Measurements from ENCODE around the gene CCDC149. TPM values are rescaled to one million over a fixed set of nuclear protein-coding genes. Genes with fewer than 3 reads are reported as not detected.

The CCDC149 gene
- total RNA-seq, 1 donor from 2014 or later, result 16.7 TPM

GRCh38 chr4:24775032-24775605, 137.7 kb downstream of the CCDC149 start:
- intact Hi-C loops (cut with DNase I), result no loop called here
- TF ChIP-seq POLR2AphosphoS5 (IDR thresholded peaks at IDR 0.05; ENCODE audit: insufficient read depth in 1 of 2, low read depth in 1 of 2) (no peak), POLR2A (IDR thresholded peaks at IDR 0.05) (no peak), CTCF (IDR thresholded peaks at IDR 0.05) (no peak)

GRCh38 chr4:24774452-24774851, 138.4 kb downstream of the CCDC149 start:
- no peaks in the 10 kb centered on the region for H3K27me3 ChIP-seq
- no peak overlapping the region for H3K27ac ChIP-seq
- intact Hi-C loops (cut with DNase I), result no loop called here
- no peak overlapping the region for H3K4me3 ChIP-seq
- no peak for DNase-seq (ENCODE audit: extremely low spot score in 2 of 2)
- no peaks in the 10 kb centered on the region for H3K36me3 ChIP-seq
- peaks cover 45% of the 10 kb centered on the region for H3K4me1 ChIP-seq
- no peaks in the 10 kb centered on the region for H3K9me3 ChIP-seq
- TF ChIP-seq POLR2A (IDR thresholded peaks at IDR 0.05), result no peak
- no peak for TF ChIP-seq CTCF (IDR thresholded peaks at IDR 0.05)
- no peak for TF ChIP-seq POLR2AphosphoS5 (IDR thresholded peaks at IDR 0.05; ENCODE audit: insufficient read depth in 1 of 2, low read depth in 1 of 2)

More at GRCh38 chr4:24775032-24775605, 137.7 kb downstream of the CCDC149 start:
- no peaks in the 10 kb centered on the region for H3K27me3 ChIP-seq
- no peaks in the 10 kb centered on the region for H3K9me3 ChIP-seq
- H3K27ac ChIP-seq, result no peak overlapping the region
- H3K4me1 ChIP-seq, result peaks cover 40% of the 10 kb centered on the region
- H3K36me3 ChIP-seq, result no peaks in the 10 kb centered on the region
- H3K4me3 ChIP-seq, result no peak overlapping the region
- DNase-seq (ENCODE audit: extremely low spot score in 2 of 2), result no peak

- intact Hi-C loops (cut with DNase I), result no loop called here
- DNase-seq (ENCODE audit: extremely low spot score in 2 of 2), result no peak
- Histone ChIP-seq H3K27ac (no peak overlapping the region), H3K4me3 (no peak overlapping the region), H3K27me3 (no peaks in the 10 kb centered on the region), H3K36me3 (no peaks in the 10 kb centered on the region), H3K4me1 (peaks cover 30% of the 10 kb centered on the region), H3K9me3 (no peaks in the 10 kb centered on the region)
- TF ChIP-seq POLR2AphosphoS5 (IDR thresholded peaks at IDR 0.05; ENCODE audit: insufficient read depth in 1 of 2, low read depth in 1 of 2) (no peak), CTCF (IDR thresholded peaks at IDR 0.05) (no peak), POLR2A (IDR thresholded peaks at IDR 0.05) (no peak)
Observed at GRCh38 chr4:24772952-24773351, 139.9 kb downstream of the CCDC149 start.

- peaks cover 24% of the 10 kb centered on the region for H3K4me1 ChIP-seq
- no peaks in the 10 kb centered on the region for H3K9me3 ChIP-seq
- H3K27ac ChIP-seq, result no peak overlapping the region
- intact Hi-C loops (cut with DNase I), result no loop called here
- no peaks in the 10 kb centered on the region for H3K27me3 ChIP-seq
- no peak for DNase-seq (ENCODE audit: extremely low spot score in 2 of 2)
- no peaks in the 10 kb centered on the region for H3K36me3 ChIP-seq
- TF ChIP-seq CTCF (IDR thresholded peaks at IDR 0.05) (no peak), POLR2AphosphoS5 (IDR thresholded peaks at IDR 0.05; ENCODE audit: insufficient read depth in 1 of 2, low read depth in 1 of 2) (no peak), POLR2A (IDR thresholded peaks at IDR 0.05) (no peak)
- H3K4me3 ChIP-seq, result no peak overlapping the region
Observed at GRCh38 chr4:24772061-24772705, 140.7 kb downstream of the CCDC149 start.

GRCh38 chr4:24771241-24771640, 141.6 kb downstream of the CCDC149 start:
- no peak for TF ChIP-seq CTCF (IDR thresholded peaks at IDR 0.05)
- no peak for TF ChIP-seq POLR2A (IDR thresholded peaks at IDR 0.05)
- no peak for TF ChIP-seq POLR2AphosphoS5 (IDR thresholded peaks at IDR 0.05; ENCODE audit: insufficient read depth in 1 of 2, low read depth in 1 of 2)
- peaks cover 24% of the 10 kb centered on the region for H3K4me1 ChIP-seq
- intact Hi-C loops (cut with DNase I), result no loop called here
- no peaks in the 10 kb centered on the region for H3K36me3 ChIP-seq
- DNase-seq (ENCODE audit: extremely low spot score in 2 of 2), result no peak
- H3K9me3 ChIP-seq, result no peaks in the 10 kb centered on the region
- H3K27me3 ChIP-seq, result no peaks in the 10 kb centered on the region
- H3K4me3 ChIP-seq, result no peak overlapping the region
- no peak overlapping the region for H3K27ac ChIP-seq

All from vagina (tissue), 2 donors.